ENCODE results near the gene OR52W1.

OR52W1 gene

GRCh38 chr11:6199174-6199810 is at the start of gene OR52W1:
TSS of gene OR52W1 (plus strand) at chr11:6199224. CDS start at chr11:6199224, 0 bp downstream.
- no peak for DNase-seq

GRCh38 chr11:6151117-6151516 is 47.9 kb upstream of the OR52W1 start:
- no peak for DNase-seq

- DNase-seq: no peak
These were observed 46.9 kb upstream of the OR52W1 start for GRCh38 chr11:6152126-6152525.

GRCh38 chr11:6156628-6157359 is 42.2 kb upstream of the OR52W1 start:
- no peak for DNase-seq

- DNase-seq: no peak
These were observed 28.8 kb upstream of the OR52W1 start, which contains the start of gene OR52B2 for GRCh38 chr11:6170226-6170625. TSS of gene OR52B2 (minus strand) at chr11:6170326. CDS start at chr11:6170326, 0 bp downstream.

GRCh38 chr11:6175440-6175839 is 23.6 kb upstream of the OR52W1 start:
- DNase-seq: no peak

GRCh38 chr11:6191742-6192141 is 7.3 kb upstream of the OR52W1 start:
- DNase-seq: no peak

- DNase-seq: no peak
These were observed 4.9 kb upstream of the OR52W1 start for GRCh38 chr11:6194065-6194581.

GRCh38 chr11:6196396-6196795 is 2.6 kb upstream of the OR52W1 start:
- DNase-seq: no peak

- DNase-seq: no peak
These were observed 1.4 kb upstream of the OR52W1 start for GRCh38 chr11:6197466-6198200.

GRCh38 chr11:6200975-6201374 is 2.0 kb downstream of the OR52W1 start:
- no peak for DNase-seq

- no peak for DNase-seq
These were observed 2.5 kb downstream of the OR52W1 start for GRCh38 chr11:6201481-6201880.

GRCh38 chr11:6202041-6202440 is 3.0 kb downstream of the OR52W1 start:
- DNase-seq: no peak

GRCh38 chr11:6203327-6203726 is 4.3 kb downstream of the OR52W1 start:
- DNase-seq: no peak

GRCh38 chr11:6204706-6205105 is 5.7 kb downstream of the OR52W1 start:
- DNase-seq: no peak

GRCh38 chr11:6205366-6205765 is 6.3 kb downstream of the OR52W1 start, which contains the start of gene C11orf42:
TSS of gene C11orf42 (plus strand) at chr11:6205557. CDS start at chr11:6205616, 59 bp downstream.
- no peak for DNase-seq

- DNase-seq: no peak
These were observed 7.6 kb downstream of the OR52W1 start for GRCh38 chr11:6206456-6207180.

- DNase-seq: no peak
These were observed 10.8 kb downstream of the OR52W1 start for GRCh38 chr11:6209801-6210200.

GRCh38 chr11:6210274-6210955 is 11.4 kb downstream of the OR52W1 start:
- no peak for DNase-seq

- DNase-seq: no peak
These were observed 15.5 kb downstream of the OR52W1 start for GRCh38 chr11:6214530-6214929.

GRCh38 chr11:6216501-6216900 is 17.5 kb downstream of the OR52W1 start:
- DNase-seq: no peak

GRCh38 chr11:6217722-6218121 is 18.7 kb downstream of the OR52W1 start:
- DNase-seq: no peak

Data from stimulated activated CD4-positive, alpha-beta T cell treated with anti-CD3 and anti-CD28 coated beads, Interleukin-1b, Interleukin-23, amount 100 ng/mL, for 48 hours (primary cell).